Frontal cortex (tissue), 4 donors: Measurements from ENCODE around the gene VSTM2B. TPM values are rescaled to one million over a fixed set of nuclear protein-coding genes. Genes with fewer than 3 reads are reported as not detected.

Source experiments
- DNase-seq, 2 donors: peaks; one replicate each; pipeline ENCODE4 v3.0.0; 2012; ENCODE audit warnings: low spot score in 2 of 2
- FAIRE-seq: peaks from 2 replicates; lab custom pipeline; 2012; peaks lifted over from hg19 to GRCh38; lab: Jason Lieb, UNC
- total RNA-seq: library from RNA; depleted of rRNA; stranded (reverse); fragments of >200 nt; gene quantifications from one replicate; pipeline ENCODE4 v1.2.3, GENCODE V29; 2014
- donor health status: control.
- donor health status: control.
- donor health status: control.

The VSTM2B gene
- total RNA-seq, 1 donor from 2014 or later, result 28.9 TPM

- no peak for DNase-seq
- no peak for FAIRE-seq
Observed at GRCh38 chr19:29512748-29513147, 13.0 kb upstream of the VSTM2B start.

- no peak for FAIRE-seq
Observed at GRCh38 chr19:29514525-29515232, 11.1 kb upstream of the VSTM2B start.

DNA sequence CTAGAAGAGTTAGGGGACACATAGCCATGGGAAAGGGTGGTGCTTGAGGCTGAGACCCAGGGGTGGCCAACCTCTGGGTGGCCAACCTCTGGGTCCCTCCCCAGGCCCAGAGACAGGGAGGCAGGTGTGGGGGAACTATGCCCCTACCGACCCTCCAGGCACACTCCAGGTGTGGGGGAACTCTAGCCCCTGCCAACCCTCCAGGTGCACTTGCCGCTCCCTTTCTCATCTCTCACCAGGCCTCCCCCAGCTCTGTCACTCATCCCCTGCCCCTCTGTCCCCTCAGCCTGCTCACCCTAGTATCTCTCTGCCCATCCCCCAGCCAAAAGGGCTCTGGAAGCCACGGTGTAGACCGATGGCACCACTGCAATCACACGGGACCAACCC lies 10.6 kb upstream of the VSTM2B start:
- no peak for FAIRE-seq
- no peak for DNase-seq

More at GRCh38 chr19:29514525-29515232, 11.1 kb upstream of the VSTM2B start:
- no peak for DNase-seq

DNA sequence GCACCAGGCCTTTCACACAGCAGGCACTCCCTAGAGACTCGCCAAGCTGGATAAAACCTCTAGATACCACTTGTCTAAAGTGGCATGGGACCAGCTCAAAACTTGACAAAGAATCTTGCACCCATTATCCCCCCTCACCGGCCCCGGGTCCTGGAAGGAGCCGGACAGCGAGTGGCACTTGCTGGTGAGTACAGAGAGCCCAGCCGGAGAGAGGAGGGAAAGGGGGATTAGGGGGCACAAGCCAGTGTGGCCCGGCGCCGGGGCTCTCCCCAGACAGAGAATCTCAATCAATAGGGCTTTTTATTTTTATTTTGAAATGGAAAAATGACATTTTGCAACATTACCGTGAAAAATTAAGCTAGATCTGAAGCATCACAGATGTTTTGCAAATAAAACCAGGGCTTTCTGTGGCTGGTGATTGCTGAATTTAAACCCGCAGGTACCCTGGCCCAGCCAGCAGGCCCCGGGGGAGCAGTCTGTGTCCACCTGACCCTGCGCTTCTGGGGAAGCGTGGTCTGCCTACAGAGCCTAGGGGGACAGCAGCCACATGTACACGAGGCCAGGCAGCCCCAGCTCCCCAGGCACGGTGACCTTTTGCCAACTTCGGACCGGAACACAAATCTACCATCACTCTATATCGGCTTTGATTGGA lies 10.0 kb upstream of the VSTM2B start:
- no peak for DNase-seq
- no peak for FAIRE-seq

GRCh38 chr19:29516358-29516725 lies 9.5 kb upstream of the VSTM2B start:
- no peak for DNase-seq
- FAIRE-seq, result no peak

GRCh38 chr19:29516821-29517395 lies 8.9 kb upstream of the VSTM2B start:
- DNase-seq, result no peak
- FAIRE-seq, result no peak

GRCh38 chr19:29517412-29517811 lies 8.4 kb upstream of the VSTM2B start:
- FAIRE-seq (no peak), DNase-seq (no peak)

- FAIRE-seq (no peak), DNase-seq (no peak)
Observed at GRCh38 chr19:29517946-29518345, 7.8 kb upstream of the VSTM2B start.

GRCh38 chr19:29519146-29519545 lies 6.6 kb upstream of the VSTM2B start:
- FAIRE-seq, result no peak
- no peak for DNase-seq

GRCh38 chr19:29519931-29520330 lies 5.9 kb upstream of the VSTM2B start:
- DNase-seq (no peak), FAIRE-seq (no peak)

DNA sequence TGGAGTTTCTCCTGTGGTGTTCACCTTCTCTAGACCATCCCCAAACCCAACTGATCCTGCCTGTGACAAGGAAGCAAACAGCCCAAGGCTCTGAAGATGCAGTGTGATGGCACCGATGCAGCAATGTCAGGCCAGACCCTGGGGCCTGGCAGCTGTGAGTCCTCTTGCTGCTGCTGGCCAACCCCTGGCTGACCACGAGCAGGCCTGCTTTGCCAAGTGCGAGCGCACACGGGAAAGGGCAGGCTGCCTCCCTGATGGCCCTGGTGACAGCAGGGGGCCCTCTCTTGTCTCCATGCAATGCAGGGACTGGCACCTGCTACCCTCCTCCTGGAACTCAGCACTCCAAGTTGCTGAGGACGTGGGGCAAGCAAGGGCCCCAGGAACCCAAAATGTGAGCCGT lies 5.4 kb upstream of the VSTM2B start:
- FAIRE-seq (no peak), DNase-seq (no peak)

DNA sequence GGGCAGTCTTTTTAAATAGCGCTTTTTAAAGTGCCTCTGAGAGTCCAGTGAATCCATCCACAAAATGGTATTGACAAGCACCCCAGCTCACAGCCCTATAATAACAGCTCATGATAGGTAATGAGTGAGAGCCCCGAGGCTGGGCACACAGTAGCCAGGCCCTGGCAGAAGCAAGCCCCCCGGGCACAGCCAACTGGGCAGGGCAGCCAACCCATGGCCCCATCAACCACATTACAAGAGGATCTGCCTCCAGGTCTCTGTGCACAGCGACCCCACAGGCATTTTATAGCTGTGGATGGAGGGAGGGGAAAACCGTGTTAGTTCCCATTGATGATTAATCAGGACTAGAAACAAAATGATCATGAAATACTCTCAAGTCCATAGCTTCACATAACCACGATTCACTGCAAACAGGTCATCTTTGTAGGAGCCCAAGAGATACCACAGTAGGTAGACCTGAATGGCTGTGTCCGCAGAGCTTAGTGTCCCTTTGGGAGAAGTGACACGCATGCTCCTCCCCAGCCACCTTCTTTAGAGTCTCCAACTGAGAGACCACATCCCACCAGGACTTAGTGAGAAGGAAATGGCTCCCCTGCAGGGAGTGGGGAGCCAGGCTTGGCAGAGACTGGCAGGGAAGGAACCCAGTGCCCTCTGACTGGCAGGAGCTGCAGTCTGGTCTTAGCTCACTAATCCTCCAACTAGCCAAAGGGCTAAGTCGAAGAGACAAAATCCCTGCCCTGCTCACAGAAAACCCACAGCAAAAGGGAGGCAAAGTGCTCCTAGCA lies 4.3 kb upstream of the VSTM2B start:
- no peak for DNase-seq
- FAIRE-seq, result no peak

DNA sequence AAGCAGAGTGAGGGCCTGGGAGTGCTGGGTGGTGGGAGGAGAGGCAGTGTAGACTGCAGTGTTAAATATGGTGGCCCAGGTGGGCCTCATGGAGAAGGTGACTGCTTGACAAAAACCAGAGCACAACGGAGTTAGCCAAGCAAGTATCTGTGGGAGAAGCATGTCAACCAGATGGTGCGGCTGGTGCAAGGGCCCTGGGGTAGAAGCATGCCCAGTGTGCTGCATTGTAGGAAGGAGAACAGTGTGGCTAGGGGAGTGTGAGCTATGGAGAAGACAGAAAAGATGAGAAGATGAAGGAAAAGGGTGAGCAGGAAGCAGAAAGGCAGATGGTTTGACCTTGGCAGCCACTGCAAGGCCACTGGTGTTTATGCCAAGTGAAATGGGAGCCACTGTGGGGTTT lies 2.2 kb upstream of the VSTM2B start:
- DNase-seq (no peak), FAIRE-seq (no peak)

GRCh38 chr19:29524201-29524911 lies 1.4 kb upstream of the VSTM2B start:
- DNase-seq, result peak; percentile 52 to 68
- no peak for FAIRE-seq

DNA sequence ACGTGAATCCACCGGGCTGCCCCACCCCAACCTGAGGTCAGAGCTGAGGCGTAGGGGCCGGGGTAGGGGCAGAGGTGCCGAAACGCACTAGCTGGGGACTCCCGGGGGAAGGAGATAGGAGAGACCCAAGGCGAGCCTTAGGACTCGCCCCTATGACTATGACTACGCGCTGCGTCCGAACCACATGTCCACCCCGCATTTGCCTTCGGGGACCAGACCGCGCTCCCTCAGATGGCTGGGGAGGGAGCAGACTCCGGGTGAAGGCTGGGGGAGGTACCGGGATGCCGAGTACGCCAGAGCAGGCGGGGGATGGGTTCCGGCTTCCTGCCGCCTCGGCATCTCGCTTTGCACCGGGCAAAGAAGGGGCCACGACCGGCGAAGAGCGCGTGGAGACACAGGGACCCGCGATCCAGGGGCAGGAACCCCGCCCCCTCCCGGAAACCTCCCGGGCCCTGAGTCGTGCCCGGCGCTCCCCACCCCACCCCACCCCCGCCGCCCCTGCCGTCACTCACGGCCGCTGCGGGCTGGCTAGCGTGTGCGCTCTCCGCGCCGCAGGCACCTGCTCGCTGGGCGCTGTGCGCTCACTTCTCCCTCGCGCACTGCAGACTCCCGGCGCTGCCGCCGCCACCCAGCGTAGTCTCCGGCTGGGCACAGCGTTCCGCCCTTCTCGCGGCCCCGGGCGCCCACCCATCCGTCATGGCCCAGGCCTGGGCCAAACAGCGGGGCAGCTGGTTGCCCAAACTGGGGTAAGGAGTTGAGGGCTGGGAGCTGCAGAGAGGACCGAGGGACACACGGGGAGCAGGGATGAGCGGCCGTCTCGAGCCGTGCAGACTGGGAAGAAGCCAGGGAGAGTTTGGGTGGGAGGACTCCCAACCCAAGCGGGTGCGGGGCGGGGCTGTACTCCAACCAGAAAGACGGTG lies 622 bp upstream of the VSTM2B start:
- DNase-seq (peak; percentile 72 to 78), FAIRE-seq (no peak)

DNA sequence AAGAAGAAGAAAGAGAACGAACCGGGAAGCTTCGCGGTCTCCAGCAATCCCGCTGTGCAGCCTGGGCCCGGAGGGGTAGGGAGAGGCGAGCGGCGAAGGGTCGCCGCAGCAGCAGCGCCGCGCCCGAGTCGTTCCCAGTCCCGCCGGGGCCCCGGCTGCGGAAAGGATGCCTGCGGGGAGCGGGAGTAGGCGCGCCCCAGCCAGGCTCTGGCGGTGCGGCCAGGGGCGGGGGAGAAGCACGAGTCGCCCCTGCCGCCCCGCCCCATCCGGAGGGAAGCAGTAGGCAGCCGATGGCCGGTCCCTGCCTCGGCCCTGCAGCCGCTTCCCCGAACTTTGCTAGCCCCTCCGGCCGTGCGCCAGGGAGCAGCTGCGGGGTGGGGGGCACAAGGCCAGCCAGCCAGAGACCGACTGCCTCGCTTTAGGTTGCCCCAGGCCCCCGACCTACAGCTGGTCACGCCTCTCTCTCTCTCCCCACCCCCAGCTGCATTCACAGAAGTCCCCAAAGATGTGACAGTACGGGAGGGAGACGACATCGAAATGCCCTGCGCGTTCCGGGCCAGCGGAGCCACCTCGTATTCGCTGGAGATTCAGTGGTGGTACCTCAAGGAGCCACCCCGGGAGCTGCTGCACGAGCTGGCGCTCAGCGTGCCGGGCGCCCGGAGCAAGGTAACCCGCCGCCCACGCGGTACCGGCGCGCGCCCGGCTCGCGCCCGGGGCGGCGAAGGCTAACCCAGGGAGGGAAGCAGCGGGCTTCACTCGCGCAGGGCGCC lies 1.1 kb downstream of the VSTM2B start:
- DNase-seq (peak; percentile 48 to 71), FAIRE-seq (no peak)

DNA sequence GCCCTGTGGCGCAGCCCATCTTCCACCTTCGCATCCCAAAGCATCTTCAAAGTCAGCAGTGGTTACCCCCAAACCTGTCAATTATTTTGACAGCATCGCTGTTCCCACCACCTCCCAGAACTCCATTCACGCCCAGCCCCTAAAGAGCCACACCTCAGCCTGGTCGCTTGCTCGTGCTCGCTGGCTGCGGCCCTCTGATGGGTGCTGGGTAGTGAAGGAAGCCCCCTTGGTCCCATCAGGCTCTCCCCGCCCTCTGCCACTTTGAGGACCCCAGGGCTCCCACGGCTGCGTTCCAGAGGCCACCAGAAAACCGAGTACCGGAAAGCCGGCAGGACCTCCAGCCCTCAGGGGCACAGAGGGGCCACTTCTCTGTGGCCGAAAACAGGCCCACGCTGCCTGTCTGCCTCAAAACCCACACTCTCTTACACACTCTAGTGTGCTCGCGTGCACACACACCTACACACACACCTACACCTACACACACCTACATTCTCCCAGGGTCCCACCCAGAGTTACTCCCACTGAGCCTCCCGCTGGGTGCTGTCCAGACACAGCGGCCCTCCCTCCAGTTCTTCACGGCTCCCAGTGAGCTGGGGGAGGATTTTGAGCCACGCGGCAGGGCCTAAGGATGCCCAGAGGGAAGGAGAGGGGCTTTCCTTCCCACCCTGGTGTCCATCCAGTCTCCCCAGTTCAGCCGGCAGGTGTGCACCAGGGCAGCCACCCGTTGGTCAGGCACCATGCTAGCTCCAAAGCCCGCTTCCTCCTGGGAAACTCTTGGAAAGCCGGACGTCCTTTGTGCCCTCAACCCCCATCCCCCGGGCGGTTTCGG lies 1.9 kb downstream of the VSTM2B start:
- FAIRE-seq (no peak), DNase-seq (no peak)
